HG03064 (cell line): ENCODE results near the gene OR52I1.

Source experiments
- ATAC-seq: cut with Tn5 transposase; IDR thresholded peaks from one replicate; pipeline ENCODE4 v1.9.1; 2021; ENCODE audit warnings: low read depth; ENCODE audit not compliant: unreplicated experiment

The OR52I1 gene

GRCh38 chr11:4610258-4610935 lies 16.6 kb downstream of the OR52I1 start:
- ATAC-seq = no peak

- no peak for ATAC-seq
Measured at GRCh38 chr11:4611986-4612385, 18.1 kb downstream of the OR52I1 start.

GRCh38 chr11:4615856-4616444 lies 22.1 kb downstream of the OR52I1 start:
- no peak for ATAC-seq

- no peak for ATAC-seq
Measured at GRCh38 chr11:4619514-4619913, 25.7 kb downstream of the OR52I1 start.

GRCh38 chr11:4626207-4627099 lies 32.6 kb downstream of the OR52I1 start:
- ATAC-seq = no peak

DNA sequence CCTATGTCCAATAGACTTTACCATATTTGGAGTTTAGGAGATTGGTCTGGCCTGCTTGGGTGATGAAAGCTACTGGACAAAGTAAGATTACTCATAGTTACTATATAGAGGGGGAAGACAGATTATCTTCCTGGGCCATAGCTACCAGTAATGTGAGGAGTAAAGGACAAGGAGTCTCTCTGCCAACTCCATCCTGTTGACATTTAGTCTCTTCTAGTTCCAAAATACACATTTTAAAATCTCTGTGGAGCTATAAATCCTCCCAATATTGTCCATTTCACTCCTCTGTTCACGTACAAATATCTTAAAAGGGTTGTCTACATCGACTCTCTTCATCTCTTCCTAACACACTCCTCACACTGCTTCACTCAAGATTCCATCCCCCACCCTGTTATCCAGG lies 42.3 kb downstream of the OR52I1 start:
- ATAC-seq = no peak

GRCh38 chr11:4636962-4637661 lies 43.3 kb downstream of the OR52I1 start, which contains the start of gene OR51D1:
Gene OR51D1 (plus strand): TSS chr11:4637477. CDS start chr11:4639791, 2,314 bp downstream.
- ATAC-seq = peak; percentile 95

DNA sequence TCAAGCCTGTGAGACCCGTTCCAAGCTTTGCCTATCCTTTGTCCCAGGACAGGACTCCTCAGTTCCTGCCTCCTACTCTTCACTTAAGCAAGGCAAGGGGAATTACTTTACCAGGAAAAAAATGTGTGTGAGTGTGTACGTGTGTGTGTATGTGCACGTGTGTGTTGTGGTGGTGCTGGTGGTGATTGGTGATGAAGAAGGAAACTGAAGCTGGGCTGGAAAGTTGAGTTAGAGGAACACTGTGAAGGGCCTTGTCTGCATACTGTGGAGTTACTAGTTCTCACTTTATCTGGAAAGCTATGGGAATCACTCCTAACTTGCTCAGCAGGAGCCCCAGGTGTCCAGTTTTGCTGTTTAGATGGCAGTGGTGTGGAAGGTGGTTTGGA lies 43.8 kb downstream of the OR52I1 start:
- ATAC-seq = no peak

GRCh38 chr11:4639931-4640330 lies 46.1 kb downstream of the OR52I1 start:
- ATAC-seq = no peak

DNA sequence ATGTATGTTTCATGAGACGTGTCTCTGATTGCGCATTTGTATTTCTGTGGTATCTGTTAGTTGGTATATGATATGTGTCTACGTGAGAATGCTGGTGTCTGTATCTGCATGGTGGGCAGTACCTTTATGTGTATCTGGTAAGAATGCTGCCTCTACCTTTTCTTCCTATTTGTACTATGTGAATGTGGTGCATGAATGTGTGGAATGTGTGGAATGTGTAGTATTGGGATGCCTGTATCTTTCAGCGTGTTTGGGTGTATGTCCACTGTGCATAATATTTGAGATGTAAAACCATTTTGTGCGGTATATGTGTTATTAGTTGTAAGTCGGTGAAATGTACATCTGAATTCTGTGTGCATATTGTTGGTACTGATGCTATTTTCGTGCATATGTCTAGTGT lies 47.7 kb downstream of the OR52I1 start:
- no peak for ATAC-seq

GRCh38 chr11:4642043-4642442 lies 48.2 kb downstream of the OR52I1 start:
- ATAC-seq = no peak

- ATAC-seq = no peak
Measured at GRCh38 chr11:4643076-4643475, 49.2 kb downstream of the OR52I1 start.

GRCh38 chr11:4643682-4644081 lies 49.8 kb downstream of the OR52I1 start, which contains the start of gene OR51E1:
Gene OR51E1 (plus strand): TSS chr11:4643982. CDS start chr11:4652527, 8,545 bp downstream.
- ATAC-seq = no peak

DNA sequence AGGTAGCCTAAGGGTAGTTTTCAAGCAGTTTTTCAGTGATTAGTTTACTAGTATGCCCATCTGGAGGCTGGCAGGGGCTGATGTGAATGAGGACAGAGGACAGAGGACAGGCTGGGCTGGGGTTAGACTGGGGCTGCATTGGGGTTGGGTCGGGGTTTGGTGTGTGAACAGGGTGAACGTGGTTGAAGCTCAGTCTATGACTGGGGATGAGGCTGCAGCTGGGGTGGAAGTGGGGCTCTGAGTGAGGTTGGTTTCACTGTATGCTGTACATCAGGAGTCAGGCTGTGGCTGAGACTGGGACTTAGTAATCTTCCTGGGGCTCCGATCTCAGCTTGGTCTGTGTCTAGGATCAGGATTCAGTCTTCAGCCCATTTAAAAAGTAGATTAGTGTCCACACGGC lies 50.4 kb downstream of the OR52I1 start:
- no peak for ATAC-seq
